HepG2 (cell line): ENCODE measurements around the gene DTNA. TPM values are rescaled to one million over a fixed set of nuclear protein-coding genes. Genes with fewer than 3 reads are reported as not detected.

Experiments
- ATAC-seq: fragments of 200-7000 bp; cut with Tn5 transposase; 3 replicates; pipeline ENCODE4 v1.9.1; 2020; ENCODE audit warnings: mild to moderate bottlenecking, moderate library complexity
- BruUV-seq: library from RNA; stranded (reverse); fragments of 400-500 nt; replicated peaks from 2 replicates; lab custom pipeline; 2021; lab: Mats Ljungman, UMichigan
- CTCF ChIA-PET: fragments of 300-600 bp; formaldehyde crosslinking; extraction: SDS; loops from one replicate; lab custom pipeline; 2021; ENCODE audit warnings: low total read pairs, inconsistent platforms, low intra/inter-chr PET ratio; lab: Yijun Ruan, JAX
- POLR2A ChIA-PET: fragments of 350-600 bp; sonication (Branson Sonifier 250); formaldehyde crosslinking; loops from one replicate; lab custom pipeline; 2020; ENCODE audit warnings: antibody characterized with exemption, inconsistent platforms; lab: Yijun Ruan, JAX
- DNase-seq: peaks from one replicate; pipeline ENCODE4 v3.0.0-alpha.2; 2015; ENCODE audit warnings: low spot score
- FAIRE-seq: peaks from 3 replicates; lab custom pipeline; 2011; peaks lifted over from hg19 to GRCh38; lab: Jason Lieb, UNC
- H2AFZ ChIP-seq: one replicate; pipeline ENCODE4 v1.6.1; 2011; ENCODE audit warnings: low read length, inconsistent platforms
- H3K27ac ChIP-seq: fragments of 300-600 bp; 3 replicates; pipeline ENCODE4 v1.8.0; 2011; ENCODE audit warnings: mixed run types, mild to moderate bottlenecking, mixed read lengths, low read length, inconsistent platforms; ENCODE audit not compliant: insufficient read depth; ENCODE audit errors: extremely low read length
- H3K27me3 ChIP-seq, 2 experiments: fragments of 200-600 bp in 1 of 2; 2 replicates in 1 of 2; 3 replicates in 1 of 2; pipeline versions ENCODE4 v1.6.0 to v1.8.0; 2011; ENCODE audit warnings: low read length in 2 of 2, mild to moderate bottlenecking in 2 of 2, moderate library complexity in 2 of 2, inconsistent platforms in 1 of 2; ENCODE audit not compliant: insufficient read depth in 2 of 2, control insufficient read depth in 1 of 2
- H3K36me3 ChIP-seq, 2 experiments: fragments of 200-600 bp in 1 of 2; replicated peaks in 1 of 2; 2 replicates in 1 of 2; 3 replicates in 1 of 2; pipeline versions ENCODE4 v1.5.1 to v1.8.0; 2011; ENCODE audit warnings: low read length in 2 of 2, inconsistent platforms in 1 of 2; ENCODE audit not compliant: insufficient read depth in 2 of 2, control insufficient read depth in 1 of 2
- H3K4me1 ChIP-seq: 2 replicates; pipeline ENCODE4 v1.5.1; 2012; ENCODE audit warnings: low read length, inconsistent platforms; ENCODE audit not compliant: insufficient read depth
- H3K4me2 ChIP-seq: 2 replicates; pipeline ENCODE4 v1.6.0; 2011; ENCODE audit warnings: low read depth, low read length, inconsistent platforms
- H3K4me3 ChIP-seq, 3 experiments: fragments of 200-600 bp in 1 of 3; sonication (generic), shearing (Covaris generic) in 1 of 3; replicated peaks in 1 of 3; 2 replicates each; pipeline ENCODE4 v1.5.1; 2011 to 2016; ENCODE audit warnings: low read length in 3 of 3, inconsistent platforms in 2 of 3, low read depth in 2 of 3, mild to moderate bottlenecking in 2 of 3, control low read depth in 1 of 3, mixed read lengths in 1 of 3; ENCODE audit not compliant: insufficient read depth in 1 of 3
- H3K79me2 ChIP-seq: one replicate; pipeline ENCODE4 v1.6.1; 2011; ENCODE audit warnings: low read length, inconsistent platforms; ENCODE audit not compliant: insufficient read depth
- H3K9ac ChIP-seq: 2 replicates; pipeline ENCODE4 v1.6.0; 2011; ENCODE audit warnings: mild to moderate bottlenecking, low read depth, low read length, inconsistent platforms; ENCODE audit not compliant: insufficient read depth
- H3K9me3 ChIP-seq: 2 replicates; pipeline ENCODE4 v1.5.1; 2012; ENCODE audit warnings: mild to moderate bottlenecking, low read length
- H4K20me1 ChIP-seq: 2 replicates; pipeline ENCODE4 v1.6.0; 2011; ENCODE audit warnings: inconsistent platforms, mild to moderate bottlenecking, low read length, moderate library complexity; ENCODE audit not compliant: insufficient read depth
- ARNTL ChIP-seq: sonication (generic); formaldehyde crosslinking; IDR thresholded peaks from 2 replicates; pipeline ENCODE4 v1.4.0; 2020; ENCODE audit warnings: mild to moderate bottlenecking, missing genetic modification reagents
- DPF2 ChIP-seq: sonication (generic); formaldehyde crosslinking; IDR thresholded peaks from 2 replicates; pipeline ENCODE4 v1.4.0; 2020; ENCODE audit warnings: mild to moderate bottlenecking, low read depth, missing genetic modification reagents, borderline replicate concordance
- MXI1 ChIP-seq: IDR thresholded peaks from 3 replicates; pipeline ENCODE4 v1.6.1; 2012; ENCODE audit warnings: low read depth, low read length, inconsistent platforms, borderline replicate concordance
- NFYB ChIP-seq: sonication (generic); formaldehyde crosslinking; IDR thresholded peaks from 2 replicates; pipeline ENCODE4 v1.4.0; 2020; ENCODE audit warnings: missing genetic modification reagents
- RFX3 ChIP-seq: IDR thresholded peaks from 2 replicates; pipeline ENCODE4 v1.6.1; 2016; ENCODE audit warnings: missing biosample characterization, missing genetic modification reagents
- RXRA ChIP-seq: sonication (generic); formaldehyde crosslinking; IDR thresholded peaks from 2 replicates; pipeline ENCODE4 v1.5.1; 2020; ENCODE audit warnings: missing genetic modification reagents
- SNRNP70 ChIP-seq: fragments of 200-400 bp; formaldehyde crosslinking; IDR thresholded peaks from 2 replicates; pipeline ENCODE4 v1.6.1; 2017; ENCODE audit warnings: mild to moderate bottlenecking, low read depth, low read length, moderate library complexity
- ZNF136 ChIP-seq: sonication (generic); formaldehyde crosslinking; IDR thresholded peaks from 2 replicates; pipeline ENCODE4 v1.8.1; 2022; ENCODE audit warnings: low read depth, mild to moderate bottlenecking, moderate library complexity, missing genetic modification reagents
- ZNF282 ChIP-seq: fragments of 450-650 bp; IDR thresholded peaks from 2 replicates; pipeline ENCODE4 v1.6.1; 2018; ENCODE audit not compliant: partially characterized antibody
- ZNF552 ChIP-seq: sonication (generic); formaldehyde crosslinking; IDR thresholded peaks from 2 replicates; pipeline ENCODE4 v1.9.0; 2022; ENCODE audit warnings: missing genetic modification reagents, mild to moderate bottlenecking, borderline replicate concordance
- ZNF788 ChIP-seq: sonication (generic); formaldehyde crosslinking; IDR thresholded peaks from 2 replicates; pipeline ENCODE4 v1.5.0; 2020; ENCODE audit warnings: mild to moderate bottlenecking, missing genetic modification reagents, borderline replicate concordance
- ZZZ3 ChIP-seq: sonication (generic); formaldehyde crosslinking; IDR thresholded peaks from 2 replicates; pipeline ENCODE4 v1.4.0; 2020; ENCODE audit warnings: missing genetic modification reagents, mild to moderate bottlenecking, borderline replicate concordance
- WGBS: methylation state at CpG from one replicate; pipeline ENCODE4 v1.1.6; 2017; ENCODE audit warnings: low lambda C conversion rate; 5-methylcytosine and 5-hydroxymethylcytosine counted together
- in situ Hi-C: cut with HindIII; loops from 2 replicates; pipeline ENCODE4 v1.10.0; 2017; ENCODE audit warnings: low pct_unique_long_range_greater_than_20kb; ENCODE audit not compliant: extremely low pct_ligation_motif_present
- intact Hi-C: fragments of 100-400 bp; cut with micrococcal nuclease; formaldehyde crosslinking; loops from one replicate; pipeline ENCODE4 v1.10.0; 2022; ENCODE audit not compliant: unreplicated experiment
- polyA plus RNA-seq, 8 experiments: library from polyadenylated mRNA; depleted of rRNA in 3 of 8; stranded (reverse) in 7 of 8; unstranded in 1 of 8; fragments of >200 nt; fragmentation: Illumina TruSeq in 4 of 8; extraction: Trizol in 4 of 8; gene quantifications; 2 replicates each; pipeline versions ENCODE4 v1.2.1 to v1.2.3, GENCODE V29; 2011 to 2016; ENCODE audit warnings: low read depth in 4 of 8, missing spikeins in 1 of 8, mixed read lengths in 1 of 8; ENCODE audit not compliant: insufficient read depth in 1 of 8
- total RNA-seq, 5 experiments: library from RNA; depleted of rRNA; stranded (reverse); fragments of >200 nt; fragmentation: Illumina TruSeq; extraction: Trizol; gene quantifications; 2 replicates each; pipeline ENCODE4 v1.2.3, GENCODE V29; 2016; ENCODE audit warnings: low read depth in 1 of 5
- TF ChIP-seq, protein P1 (sequence below): sonication (generic); formaldehyde crosslinking; IDR thresholded peaks from 2 replicates; pipeline ENCODE4 v1.4.0; 2020; ENCODE audit warnings: missing genetic modification reagents
- TF ChIP-seq, protein P2 (sequence below): IDR thresholded peaks from 2 replicates; pipeline ENCODE4 v1.6.1; 2016; ENCODE audit warnings: missing genetic modification reagents, missing compliant biosample characterization
- TF ChIP-seq, protein P3 (sequence below): sonication (generic); formaldehyde crosslinking; IDR thresholded peaks from 2 replicates; pipeline ENCODE4 v1.8.0; 2023; ENCODE audit warnings: mild to moderate bottlenecking, missing genetic modification reagents

Gene DTNA
- total and polyA plus RNA-seq, 2 of the 13 experiments (the other 11 are each of a cell fraction or from before 2014, with no cell fraction given), result 8.5 to 29.0 TPM

DNA sequence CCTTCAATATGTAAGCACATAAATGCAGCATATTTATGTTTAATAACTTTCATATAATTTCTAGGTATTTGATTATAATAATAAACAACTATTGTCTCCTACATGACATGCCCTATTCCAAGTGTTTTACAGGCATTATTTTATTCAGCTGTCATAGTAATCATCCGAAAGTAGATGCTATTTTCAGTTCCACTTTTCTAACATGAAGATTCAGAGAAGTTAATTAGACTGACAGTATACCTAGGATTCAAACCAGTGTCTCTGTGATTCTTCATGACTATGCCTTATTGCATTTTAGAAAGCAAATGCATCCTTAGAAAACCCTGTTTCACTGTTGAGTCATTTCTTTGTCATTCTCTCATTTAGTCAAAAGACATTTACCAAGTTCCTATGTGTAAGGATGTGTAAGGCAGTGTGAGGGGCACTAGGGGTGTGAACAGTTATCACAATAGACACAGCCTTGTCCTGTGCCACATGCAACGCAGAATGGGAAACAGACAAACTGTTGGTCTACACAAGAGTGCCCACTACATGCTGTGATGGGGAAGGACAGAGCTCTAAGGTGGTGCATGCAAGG, 79.8 kb downstream of the DTNA start:
- Histone ChIP-seq H3K4me3 (no peak overlapping the region), H3K36me3 (no peaks in the 10 kb centered on the region), H3K9me3 (no peaks in the 10 kb centered on the region), H3K4me2 (no peak overlapping the region), H4K20me1 (no peaks in the 10 kb centered on the region), H3K27me3 (no peaks in the 10 kb centered on the region), H3K4me1 (no peaks in the 10 kb centered on the region), H3K79me2 (no peaks in the 10 kb centered on the region), H2AFZ (no peak overlapping the region), H3K27ac (no peak overlapping the region), H3K9ac (no peak overlapping the region)
- BruUV-seq, result no TSS peak
- POLR2A ChIA-PET, result no interaction called here
- TF ChIP-seq ZNF788 (CRISPR knock-in tag) (no peak), ZZZ3 (CRISPR knock-in tag) (no peak), ZNF552 (CRISPR knock-in tag) (no peak), NFYB (CRISPR knock-in tag) (no peak), ZNF282 (no peak), SNRNP70 (no peak), RXRA (CRISPR knock-in tag) (no peak), RFX3 (CRISPR knock-in tag) (no peak), ARNTL (CRISPR knock-in tag) (no peak), DPF2 (CRISPR knock-in tag) (no peak), ZNF136 (CRISPR knock-in tag) (no peak), MXI1 (no peak)
- TF ChIP-seq, protein P1, sequence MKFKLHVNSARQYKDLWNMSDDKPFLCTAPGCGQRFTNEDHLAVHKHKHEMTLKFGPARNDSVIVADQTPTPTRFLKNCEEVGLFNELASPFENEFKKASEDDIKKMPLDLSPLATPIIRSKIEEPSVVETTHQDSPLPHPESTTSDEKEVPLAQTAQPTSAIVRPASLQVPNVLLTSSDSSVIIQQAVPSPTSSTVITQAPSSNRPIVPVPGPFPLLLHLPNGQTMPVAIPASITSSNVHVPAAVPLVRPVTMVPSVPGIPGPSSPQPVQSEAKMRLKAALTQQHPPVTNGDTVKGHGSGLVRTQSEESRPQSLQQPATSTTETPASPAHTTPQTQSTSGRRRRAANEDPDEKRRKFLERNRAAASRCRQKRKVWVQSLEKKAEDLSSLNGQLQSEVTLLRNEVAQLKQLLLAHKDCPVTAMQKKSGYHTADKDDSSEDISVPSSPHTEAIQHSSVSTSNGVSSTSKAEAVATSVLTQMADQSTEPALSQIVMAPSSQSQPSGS (CRISPR knock-in tag), result no peak
- TF ChIP-seq, protein P2, sequence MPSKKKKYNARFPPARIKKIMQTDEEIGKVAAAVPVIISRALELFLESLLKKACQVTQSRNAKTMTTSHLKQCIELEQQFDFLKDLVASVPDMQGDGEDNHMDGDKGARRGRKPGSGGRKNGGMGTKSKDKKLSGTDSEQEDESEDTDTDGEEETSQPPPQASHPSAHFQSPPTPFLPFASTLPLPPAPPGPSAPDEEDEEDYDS, result no peak
- TF ChIP-seq, protein P3, sequence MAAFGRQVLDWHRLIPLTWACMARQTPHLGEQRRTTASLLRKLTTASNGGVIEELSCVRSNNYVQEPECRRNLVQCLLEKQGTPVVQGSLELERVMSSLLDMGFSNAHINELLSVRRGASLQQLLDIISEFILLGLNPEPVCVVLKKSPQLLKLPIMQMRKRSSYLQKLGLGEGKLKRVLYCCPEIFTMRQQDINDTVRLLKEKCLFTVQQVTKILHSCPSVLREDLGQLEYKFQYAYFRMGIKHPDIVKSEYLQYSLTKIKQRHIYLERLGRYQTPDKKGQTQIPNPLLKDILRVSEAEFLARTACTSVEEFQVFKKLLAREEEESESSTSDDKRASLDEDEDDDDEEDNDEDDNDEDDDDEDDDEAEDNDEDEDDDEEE (CRISPR knock-in tag), result no peak
- FAIRE-seq (no peak), DNase-seq (no peak), ATAC-seq (no peak)
- CTCF ChIA-PET, result no interaction called here
- in situ Hi-C loops (loop anchor here (5.0 to 10.0 kb wide), 2 partner anchors 125 to 438 kb away; no protein-coding TSS in a partner anchor), intact Hi-C loops (loop anchor here (2.0 to 5.0 kb wide), 3 partner anchors 61 to 668 kb away; no protein-coding TSS in a partner anchor)
- 86% methylated on average over 2 of the region's 2 CpGs for WGBS
